Bone marrow (tissue), 2 donors: ENCODE data around the gene MYADML2.
A peak's percentile ranks its signal among the peaks of the same experiment; 100 is the strongest.

Experiments
- DNase-seq, 2 donors: peaks; one replicate each; lab custom pipeline; 2025; lab: John Stamatoyannopoulos, UW

The MYADML2 gene

DNA sequence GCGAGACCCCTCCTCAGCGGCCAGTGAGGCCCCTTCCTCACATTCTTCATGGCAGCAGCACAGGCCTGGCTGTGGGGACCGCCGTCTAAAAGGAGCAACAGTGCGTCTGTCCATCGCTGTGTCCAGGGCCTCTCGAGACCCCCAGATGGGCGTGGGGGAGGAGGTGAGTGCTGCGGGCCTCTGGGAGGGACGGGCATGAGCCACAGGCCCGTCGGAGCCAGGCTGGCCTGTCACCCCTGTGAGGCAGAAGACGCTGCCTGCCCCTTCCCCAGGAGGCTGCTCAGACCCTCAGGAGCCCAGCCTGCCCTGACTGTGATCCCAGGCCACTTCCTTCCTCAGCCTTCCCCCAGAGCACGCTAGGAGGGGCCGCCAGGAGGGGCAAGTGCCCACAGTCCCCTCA is 7.8 kb downstream of the MYADML2 start:
- no peak for DNase-seq

DNA sequence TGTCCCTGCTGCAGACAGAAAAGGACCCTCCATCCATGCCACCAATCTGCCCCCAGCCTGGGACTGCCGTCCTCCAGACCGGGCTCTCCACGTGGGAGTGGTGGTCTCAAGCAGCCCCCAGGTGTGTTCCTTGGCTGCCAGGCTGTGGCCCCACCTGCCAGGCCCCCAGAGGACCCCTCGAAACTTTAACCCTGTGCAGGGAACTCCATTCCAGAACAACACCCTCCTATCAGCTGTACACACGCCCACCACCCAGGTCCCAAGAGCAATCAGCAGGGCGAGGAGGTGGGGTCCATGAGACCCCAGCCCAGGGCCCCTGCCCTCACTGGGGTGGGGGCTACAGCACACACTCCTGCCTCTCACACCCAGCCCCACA is 11.3 kb downstream of the MYADML2 start:
- no peak for DNase-seq

DNA sequence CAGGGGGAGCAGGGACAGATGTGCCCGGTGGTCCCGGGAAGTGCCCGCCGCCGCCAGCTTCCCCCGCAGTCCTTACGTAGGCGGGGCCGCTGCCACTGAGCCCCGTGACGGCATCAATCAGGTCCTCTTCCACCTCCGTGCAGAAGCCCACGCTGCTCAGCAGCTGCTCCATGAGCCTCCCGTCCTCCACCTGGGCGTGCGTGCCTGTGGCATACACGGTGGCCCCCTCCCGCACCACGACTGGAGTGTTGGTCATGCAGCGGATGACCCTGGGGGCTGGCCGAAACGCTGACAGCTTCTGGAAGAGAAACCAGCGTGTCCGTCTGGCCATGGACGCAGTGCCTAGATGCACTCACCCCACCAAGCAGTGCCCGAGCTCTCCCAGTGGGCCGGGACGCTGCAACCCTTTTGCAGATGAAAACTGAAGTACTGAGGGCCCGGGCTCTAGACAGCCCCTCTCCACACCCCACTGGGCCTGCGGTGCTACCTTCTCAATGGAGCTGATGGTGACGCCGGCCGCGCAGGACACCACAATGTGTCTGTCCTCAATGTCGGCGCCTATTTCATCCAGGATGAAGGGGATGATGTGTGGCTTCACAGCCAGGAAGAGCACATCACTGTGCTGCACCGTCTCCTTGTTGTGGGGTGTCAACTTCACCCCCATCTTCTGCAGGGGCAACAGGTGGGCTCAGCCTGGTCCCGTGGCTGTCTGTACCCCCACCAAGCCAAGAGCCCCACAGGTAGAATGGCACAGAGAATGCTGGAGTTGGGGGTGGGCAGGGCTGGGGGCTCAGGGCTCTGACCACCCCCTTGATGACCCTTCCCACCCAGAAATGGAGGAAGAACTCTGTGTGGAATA is 12.0 kb downstream of the MYADML2 start:
- DNase-seq, result no peak

DNA sequence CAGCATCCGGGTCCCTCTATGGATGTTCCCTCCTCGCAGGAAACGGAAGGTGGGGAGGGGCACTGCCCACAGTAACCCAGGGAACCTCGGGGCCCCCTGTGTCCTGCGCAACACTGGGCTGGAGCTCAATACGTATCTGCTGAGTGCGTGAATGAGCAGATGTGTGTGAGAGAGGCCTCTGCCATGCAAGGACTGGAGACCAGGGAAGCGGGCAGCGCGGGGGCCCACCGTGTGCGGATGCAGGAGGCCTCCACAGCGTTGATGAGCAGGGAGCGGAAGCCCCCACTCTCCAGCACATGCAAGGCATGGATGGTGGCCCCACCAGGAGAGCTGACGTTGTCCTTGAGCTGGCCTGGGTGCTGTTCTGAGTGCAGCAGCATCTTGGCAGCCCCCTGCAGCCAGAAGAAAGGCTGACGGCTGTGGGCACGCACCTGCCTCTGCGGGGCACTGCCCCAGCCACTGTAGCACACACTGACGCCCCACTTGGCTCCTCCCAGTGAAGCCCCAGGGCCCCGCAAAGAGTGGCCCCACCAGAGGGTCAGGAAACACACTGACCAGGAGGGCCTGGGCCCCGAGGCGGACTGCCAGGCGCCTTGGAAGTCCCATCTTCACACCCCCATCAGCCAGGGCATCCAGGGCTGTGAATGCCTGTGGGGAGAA is 12.8 kb downstream of the MYADML2 start:
- DNase-seq, result no peak

DNA sequence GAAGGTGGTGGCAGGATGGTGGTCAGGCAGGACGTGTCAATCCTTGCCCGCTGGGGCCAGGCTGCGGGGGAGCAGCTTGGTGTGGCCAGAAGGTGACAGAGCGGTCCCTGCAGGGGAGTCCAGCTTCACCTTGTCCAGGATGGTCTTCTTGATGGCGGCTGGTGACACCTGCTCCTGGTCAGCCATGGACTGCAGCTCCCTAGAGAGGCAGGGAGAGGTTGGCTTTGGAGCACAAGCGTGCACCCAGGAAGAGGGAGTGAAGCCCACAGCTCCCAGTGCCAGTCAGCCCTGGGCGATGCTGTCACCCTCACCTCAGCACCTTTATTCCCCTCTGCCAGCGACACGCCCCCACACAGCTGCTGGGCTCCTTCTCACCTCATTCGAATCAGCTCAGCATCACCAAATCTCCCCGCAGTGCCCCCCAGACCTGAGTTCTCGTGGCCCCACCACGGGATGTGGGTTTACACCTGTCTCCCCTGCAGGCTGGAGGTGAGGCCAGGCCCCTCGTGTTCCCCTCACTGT is 13.8 kb downstream of the MYADML2 start:
- no peak for DNase-seq

DNA sequence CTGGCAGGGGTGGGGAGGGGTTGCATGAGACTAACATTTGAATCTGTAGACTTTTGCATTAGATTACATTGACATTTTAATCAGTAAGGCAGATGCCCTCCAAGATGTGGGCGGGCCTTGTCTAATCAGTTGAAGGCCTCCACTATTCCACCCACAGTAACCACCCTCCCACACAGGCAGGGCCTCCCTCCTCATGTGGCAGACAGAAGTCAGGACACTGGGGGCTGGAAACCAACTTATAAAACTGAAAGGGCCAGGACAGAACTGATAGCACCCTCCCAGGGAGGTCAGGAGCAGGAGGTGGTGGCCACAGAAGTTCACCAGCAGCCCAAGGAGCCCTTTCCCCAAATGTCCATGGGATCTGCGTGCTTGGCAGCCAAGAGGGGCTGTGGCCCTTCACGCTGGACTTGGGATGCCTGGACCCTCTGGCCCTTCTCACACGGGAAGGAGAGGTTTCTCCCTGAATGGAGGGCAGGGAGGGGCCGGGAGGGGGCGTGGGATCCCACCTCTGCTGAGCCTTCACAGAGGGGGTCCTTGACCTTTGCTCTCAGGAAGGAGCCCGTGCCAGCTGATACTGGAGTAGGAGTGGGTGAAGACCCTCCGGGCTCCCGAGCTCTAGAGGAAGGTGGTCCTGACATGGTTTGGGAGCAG is 14.6 kb downstream of the MYADML2 start:
- no peak for DNase-seq

DNA sequence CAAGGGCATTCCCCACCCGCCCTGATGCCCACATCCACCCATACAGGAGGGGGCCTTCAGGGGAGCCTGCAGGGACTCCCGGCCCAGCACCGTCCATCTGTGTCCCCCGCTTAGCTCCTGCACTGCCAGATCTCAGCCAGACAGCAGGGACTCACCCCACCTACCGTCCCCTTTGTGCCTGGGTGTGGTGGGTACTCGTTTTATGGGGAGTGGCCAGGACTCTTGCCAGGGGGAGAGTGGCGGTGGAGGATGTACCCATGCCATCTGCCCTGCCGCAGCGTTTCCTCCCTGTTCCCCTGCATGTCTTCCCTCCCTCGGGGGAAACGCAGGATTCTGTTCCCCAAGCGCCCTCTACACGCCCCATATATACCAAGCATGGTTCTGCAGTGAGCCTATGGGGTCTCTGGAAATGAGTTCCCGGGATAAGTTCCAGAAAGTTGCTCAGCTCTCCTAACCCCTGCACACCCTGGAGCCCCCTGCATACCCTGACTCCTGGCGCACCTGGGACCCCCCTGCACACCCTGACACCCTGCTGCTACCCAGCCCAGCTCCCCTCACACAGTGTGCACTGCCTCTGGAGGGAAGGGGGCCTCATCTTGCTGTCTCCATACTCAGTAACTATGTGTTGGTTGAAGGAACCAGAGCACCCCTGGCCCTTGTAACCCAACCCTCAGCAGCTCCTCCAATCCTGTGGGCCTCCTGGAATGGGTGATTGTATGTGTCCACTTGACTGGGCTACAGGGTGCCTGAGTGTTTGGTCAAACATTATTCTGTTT is 15.3 kb downstream of the MYADML2 start:
- DNase-seq, result peak in 1 of 2 donors; percentile 12

DNA sequence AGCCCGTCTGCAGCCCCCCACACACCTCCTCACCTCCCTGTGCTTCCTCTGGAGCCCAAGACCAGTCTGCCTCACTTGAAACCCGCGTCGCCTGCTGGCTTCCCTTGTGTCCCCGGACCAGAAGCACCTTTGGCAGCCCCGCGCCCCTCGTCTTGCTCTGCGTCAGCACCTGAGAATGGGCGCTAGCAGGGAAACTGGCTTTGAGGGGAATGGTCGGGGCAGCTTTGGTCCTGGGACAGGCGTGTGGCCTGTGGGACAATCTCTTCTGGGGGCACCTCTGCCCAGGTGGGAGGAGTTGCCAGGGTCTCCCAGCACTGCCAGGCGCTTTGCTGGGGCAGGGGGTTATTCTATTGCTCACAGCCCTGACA is 15.9 kb downstream of the MYADML2 start:
- DNase-seq, result no peak

DNA sequence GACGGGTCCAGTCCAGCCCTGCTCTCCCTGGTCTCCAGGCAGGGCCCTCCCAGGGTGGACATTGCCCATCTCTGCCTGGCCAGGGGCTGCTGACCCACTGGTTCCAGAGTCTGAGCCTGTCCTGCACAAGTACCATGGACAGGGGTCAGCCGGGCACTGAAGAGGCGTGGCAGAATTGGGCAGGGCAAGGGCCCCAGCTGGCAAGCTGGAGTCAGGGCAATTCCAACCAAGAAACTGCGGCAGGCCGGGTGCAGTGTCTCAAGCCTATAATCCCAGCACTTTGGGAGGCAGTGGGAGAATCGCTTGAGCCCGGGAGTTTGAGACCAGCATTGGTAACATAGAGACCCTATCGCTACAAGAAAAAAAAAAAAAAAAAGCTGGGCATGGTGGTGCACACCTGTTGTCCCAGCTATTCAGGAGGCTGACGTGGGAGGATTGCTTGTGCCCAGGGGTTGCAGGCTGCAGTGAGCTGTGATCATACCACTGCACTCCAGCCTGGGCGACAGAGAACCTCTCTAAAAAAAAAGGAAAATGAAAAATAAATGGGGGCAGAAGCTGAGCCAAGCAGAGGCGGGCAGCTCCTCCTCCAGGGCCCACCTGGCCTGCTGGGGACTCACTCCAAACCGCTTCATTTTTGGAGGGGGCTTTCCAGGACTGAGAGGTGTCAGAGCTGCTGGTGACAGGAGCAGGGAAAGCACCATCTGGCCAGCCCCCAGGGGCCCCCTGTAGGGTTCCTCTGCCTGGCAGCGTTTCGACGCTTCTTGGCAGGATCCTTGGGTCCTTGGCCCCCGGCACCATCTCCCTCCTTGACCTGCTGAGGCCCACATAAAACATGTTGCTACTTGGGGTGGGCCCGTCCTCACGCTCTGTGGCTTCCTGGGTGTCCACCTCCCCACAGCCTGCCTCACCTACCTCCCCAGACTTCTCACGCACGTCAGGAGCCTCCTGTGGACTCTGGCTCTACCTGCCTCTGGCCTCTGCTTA is 16.6 kb downstream of the MYADML2 start:
- DNase-seq, result no peak

DNA sequence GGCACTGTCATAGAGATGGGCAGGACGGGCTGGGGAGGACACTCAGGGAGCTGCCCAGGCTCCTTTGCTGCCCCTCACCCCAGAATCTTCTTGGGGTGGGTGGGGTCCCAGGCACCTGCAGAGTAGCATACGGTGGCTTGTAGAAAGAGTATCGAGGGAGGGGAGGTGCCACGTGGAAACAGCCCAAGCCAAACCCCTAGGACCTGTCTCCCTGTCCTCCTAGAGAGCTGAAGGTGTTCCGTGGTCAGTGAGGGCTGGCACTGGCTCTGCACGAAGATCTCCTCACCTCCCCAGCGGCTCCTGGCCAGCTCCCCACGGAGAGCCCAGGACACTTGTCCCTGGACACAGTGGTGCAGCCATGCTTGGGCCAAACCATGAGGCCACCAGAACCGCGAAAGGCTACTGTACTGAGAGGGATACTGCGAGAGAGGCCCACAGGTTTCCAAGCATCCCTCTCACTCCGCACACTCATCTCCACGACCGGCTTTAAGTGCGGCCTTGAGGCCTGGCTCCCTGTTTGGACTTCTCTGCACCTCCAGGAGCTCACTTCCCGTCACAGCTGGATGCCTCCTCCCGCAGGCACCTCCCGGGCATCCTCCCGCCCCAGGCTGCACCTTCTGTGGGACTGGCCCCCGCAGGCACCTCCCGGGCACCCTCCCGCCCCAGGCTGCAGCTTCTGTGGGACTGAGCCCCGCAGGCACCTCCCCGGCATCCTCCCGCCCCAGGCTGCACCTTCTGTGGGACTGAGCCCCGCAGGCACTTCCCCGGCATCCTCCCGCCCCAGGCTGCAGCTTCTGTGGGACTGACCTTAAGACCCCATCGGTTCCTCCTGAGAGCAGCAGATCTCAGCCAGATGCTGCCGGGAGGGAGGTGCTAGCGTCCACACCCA is 17.5 kb downstream of the MYADML2 start:
- no peak for DNase-seq

DNA sequence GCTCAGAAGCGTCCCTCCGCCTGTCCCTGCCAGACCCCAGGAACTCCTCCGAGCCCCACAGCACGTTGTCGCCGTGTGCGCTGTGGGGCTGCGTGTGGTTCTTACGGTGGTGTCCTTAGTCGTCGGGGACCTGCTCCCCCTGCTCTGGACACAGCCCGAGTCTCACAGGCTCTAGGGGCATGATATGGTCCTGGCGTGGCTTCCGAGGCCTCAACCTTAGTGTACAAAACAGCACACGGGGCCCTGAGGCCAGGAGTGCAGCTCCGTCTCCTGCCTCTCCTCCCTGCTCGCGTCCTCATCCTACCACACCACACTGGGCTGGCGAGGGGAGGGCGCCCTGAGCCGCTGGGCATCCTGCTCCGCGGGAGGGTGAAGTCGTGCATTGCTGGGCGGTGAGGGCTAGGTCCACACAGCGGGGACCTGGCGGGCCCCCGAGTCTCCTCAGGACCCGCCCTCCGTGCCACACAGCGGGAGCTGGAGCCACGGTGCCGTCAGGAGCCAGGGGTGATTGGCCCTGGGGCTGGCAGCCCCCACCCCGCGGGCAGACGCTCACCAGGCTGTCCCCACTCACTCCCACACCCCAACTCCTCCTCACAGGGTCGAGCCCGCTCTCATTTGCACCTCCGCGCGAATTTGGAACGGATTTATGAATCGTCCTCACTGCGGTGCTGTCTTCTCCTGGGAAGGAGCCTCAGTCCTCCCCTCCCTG is 18.3 kb downstream of the MYADML2 start:
- no peak for DNase-seq

DNA sequence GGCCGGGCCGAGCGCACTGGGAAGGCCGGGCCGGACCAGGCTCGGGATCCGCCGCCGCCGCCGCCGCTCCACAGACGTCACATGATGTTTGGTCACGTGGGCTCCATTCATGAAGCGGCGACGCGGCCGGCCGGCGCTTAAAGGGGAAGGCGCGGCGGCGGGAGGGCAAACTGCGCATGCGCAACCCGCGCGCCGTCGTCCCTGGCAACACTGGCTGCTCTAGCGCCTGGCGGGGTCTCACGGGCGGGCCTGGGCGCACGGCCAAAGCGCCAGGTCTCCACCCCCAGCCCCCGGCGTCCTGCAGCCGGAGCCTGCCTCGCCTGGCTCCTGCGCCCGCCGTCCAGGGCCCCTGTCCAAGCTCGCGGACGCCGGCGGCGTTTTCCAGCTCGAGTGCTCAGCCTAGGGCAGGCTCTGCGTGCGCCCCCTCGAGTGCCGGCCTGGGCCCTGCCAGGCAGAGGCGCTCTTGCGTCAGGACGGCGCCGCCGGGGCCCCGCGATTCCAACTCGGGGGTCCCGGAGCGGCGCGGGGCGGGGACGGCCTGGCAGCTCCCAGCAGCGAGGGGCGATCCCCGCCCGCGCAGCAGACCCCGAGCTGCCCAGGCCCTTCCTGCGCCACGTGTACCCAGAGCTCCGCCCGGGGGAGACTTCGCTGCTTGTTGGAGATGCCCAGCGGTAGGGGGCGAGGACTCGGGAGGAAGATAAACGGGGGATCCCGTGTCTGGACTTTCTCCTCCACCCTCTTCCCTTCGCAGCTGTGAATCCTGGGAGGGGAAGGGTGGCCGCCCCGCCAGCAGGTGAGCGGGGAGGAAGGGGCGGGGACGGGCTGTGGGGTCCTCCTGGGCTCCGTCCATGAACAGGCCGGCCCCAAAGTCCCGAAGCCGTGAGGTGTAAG is 19.1 kb downstream of the MYADML2 start, which contains the start of gene MAFG:
Gene MAFG (minus strand): TSS at position 83 of the 891 bp plus-strand sequence. CDS start 4,550 bp downstream, outside the sequence.
- peak; percentile 81 to 88 for DNase-seq

DNA sequence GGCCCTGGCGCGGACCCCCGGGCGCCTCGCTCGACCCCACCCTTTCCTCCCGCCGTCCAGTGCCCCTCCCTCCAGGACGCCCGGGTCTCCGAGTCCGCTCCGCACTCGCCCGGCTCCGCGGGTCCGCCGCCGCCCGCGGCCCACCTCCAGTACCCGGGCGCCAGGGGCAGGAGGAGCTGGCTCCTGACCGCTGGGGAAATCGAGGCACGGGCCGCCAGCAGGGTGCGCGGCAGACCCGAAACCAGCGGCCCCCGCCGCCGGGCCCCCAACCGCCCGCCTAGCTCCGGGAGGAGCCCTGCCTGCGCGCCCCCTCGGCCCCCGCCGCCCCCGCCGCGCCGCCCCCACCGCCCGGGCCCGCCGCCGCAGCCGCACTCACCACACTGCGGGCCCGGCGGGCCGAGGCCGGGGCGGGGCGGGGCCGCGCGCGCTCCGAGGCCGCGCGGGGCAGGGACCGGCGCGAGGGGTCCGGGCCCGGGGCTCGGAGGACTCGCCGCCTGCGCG is 19.8 kb downstream of the MYADML2 start:
- DNase-seq, result peak in 1 of 2 donors; percentile 54

DNA sequence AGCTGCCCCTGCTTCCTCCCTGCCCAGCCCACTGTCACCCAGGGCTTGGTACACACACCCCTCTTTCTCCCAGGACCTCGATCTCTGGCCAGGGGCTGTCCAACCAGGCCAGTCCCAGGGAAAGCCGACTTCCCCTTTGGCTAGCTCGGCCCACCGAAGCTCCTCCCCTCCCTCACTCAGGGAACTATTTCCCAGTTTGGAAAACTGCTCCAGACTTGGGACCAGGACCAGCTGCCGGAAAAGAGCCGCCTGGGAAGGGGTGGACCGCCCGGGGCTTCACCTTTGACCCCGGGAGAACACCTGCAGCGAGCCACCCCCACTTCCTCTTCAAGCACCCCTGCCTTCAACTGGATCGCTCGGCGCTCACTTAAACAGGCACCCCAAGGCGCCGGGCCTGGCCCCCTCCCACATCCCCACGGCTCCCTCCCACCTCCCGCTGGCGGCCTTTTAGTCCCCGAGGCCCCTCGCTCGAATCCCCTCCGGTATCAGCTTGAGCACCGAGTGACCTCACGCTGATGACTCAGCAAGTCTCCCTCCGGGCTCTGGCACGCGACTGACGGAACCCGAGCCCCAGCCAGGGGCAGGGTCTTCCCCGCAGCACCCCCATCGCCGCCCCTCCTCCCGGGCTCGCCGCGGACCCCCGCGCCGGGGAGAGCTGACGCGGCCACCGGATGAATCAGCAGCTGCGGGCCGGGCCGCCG is 20.4 kb downstream of the MYADML2 start:
- peak; percentile 69 to 70 for DNase-seq

DNA sequence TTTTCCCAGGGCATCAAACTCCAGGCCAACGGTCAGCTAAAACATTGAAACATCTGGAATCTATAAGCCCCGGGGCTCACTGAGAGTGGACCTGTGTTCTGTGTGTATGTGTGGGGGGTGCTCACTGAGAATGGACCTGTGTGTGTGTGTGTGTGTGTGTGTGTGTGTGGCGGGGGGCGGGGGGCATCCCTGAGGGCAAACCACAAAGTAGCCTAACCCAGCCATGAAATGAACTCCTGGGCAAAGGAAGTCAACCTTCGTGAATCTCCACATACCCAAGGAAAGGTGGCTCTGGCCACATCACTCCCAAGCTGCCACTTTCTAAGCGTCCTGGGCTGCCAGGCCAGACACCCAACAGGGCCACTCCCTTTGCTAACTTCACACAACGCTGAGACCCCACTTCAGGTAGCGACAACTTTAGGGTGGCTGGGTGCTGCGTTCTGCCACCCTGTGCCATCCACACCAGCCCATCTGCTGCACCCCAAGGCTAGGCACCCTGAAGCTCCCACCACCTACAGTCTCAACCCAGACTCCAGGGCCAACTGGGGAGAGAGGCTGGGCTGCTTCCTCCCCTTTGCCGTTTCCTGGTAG is 21.1 kb downstream of the MYADML2 start:
- no peak for DNase-seq
